Measurements from ENCODE around the gene ITPK1. TPM values are rescaled to one million over a fixed set of nuclear protein-coding genes. Genes with fewer than 3 reads are reported as not detected.

Gene ITPK1
- total and polyA plus RNA-seq, 2 experiments from 2014 or later, result 18.7 to 35.0 TPM

GRCh38 chr14:93005135-93005813 is 110.5 kb downstream of the ITPK1 start:
- H3K9me3 ChIP-seq (ENCODE audit: low read depth), result no peaks in the 10 kb centered on the region
- H3K79me2 ChIP-seq (ENCODE audit: insufficient read depth), result no peaks in the 10 kb centered on the region
- no peak overlapping the region for H2AFZ ChIP-seq
- DNase-seq, result no peak
- no peaks in the 10 kb centered on the region for H4K20me1 ChIP-seq (ENCODE audit: insufficient read depth)
- no peak for TF ChIP-seq EZH2phosphoT487 (IDR thresholded peaks at IDR 0.05; ENCODE audit: insufficient read depth, low read depth)
- no peak for TF ChIP-seq EZH2 (IDR thresholded peaks at IDR 0.05; ENCODE audit: insufficient read depth, poor library complexity, severe bottlenecking)
- no peaks in the 10 kb centered on the region for H3K27me3 ChIP-seq (replicated peaks; ENCODE audit: insufficient read depth)
- WGBS, 2 experiments (ENCODE audit: low coverage in 1 of 2, low lambda C conversion rate in 2 of 2, missing lambda C conversion rate in 2 of 2), result 93 to 96% methylated on average over 7 of the region's 7 CpGs
- no peaks in the 10 kb centered on the region for H3K9me2 ChIP-seq (ENCODE audit: insufficient read depth)
- H3K36me3 ChIP-seq (ENCODE audit: low read depth), result no peaks in the 10 kb centered on the region
- H3K4me3 ChIP-seq, result no peak overlapping the region
- in situ Hi-C loops (cut with MboI), result no loop called here
- H3K4me1 ChIP-seq (ENCODE audit: insufficient read depth), result peaks cover 35% of the 10 kb centered on the region
- no peak overlapping the region for H3K4me2 ChIP-seq (ENCODE audit: unreplicated experiment)
- H3K27ac ChIP-seq, result no peak overlapping the region
- H3K9ac ChIP-seq, result no peak overlapping the region
- peaks cover 14% of the 10 kb centered on the region; the same call in 1 of the 2 replicates for H3F3A ChIP-seq (ENCODE audit: insufficient read depth)

- Histone ChIP-seq H3F3A (ENCODE audit: insufficient read depth) (peaks cover 14% of the 10 kb centered on the region; the same call in 1 of the 2 replicates), H2AFZ (no peak overlapping the region), H3K36me3 (ENCODE audit: low read depth) (no peaks in the 10 kb centered on the region), H3K4me1 (ENCODE audit: insufficient read depth) (peaks cover 33% of the 10 kb centered on the region), H3K9me3 (ENCODE audit: low read depth) (no peaks in the 10 kb centered on the region), H3K9ac (no peak overlapping the region), H4K20me1 (ENCODE audit: insufficient read depth) (no peaks in the 10 kb centered on the region), H3K4me2 (ENCODE audit: unreplicated experiment) (no peak overlapping the region), H3K4me3 (no peak overlapping the region), H3K79me2 (ENCODE audit: insufficient read depth) (no peaks in the 10 kb centered on the region), H3K27ac (no peak overlapping the region), H3K27me3 (replicated peaks; ENCODE audit: insufficient read depth) (no peaks in the 10 kb centered on the region), H3K9me2 (ENCODE audit: insufficient read depth) (no peaks in the 10 kb centered on the region)
- no peak for DNase-seq
- WGBS, 2 experiments (ENCODE audit: low coverage in 1 of 2, low lambda C conversion rate in 2 of 2, missing lambda C conversion rate in 2 of 2), result 87 to 91% methylated on average over 7 of the region's 7 CpGs
- in situ Hi-C loops (cut with MboI), result no loop called here
- TF ChIP-seq EZH2 (IDR thresholded peaks at IDR 0.05; ENCODE audit: insufficient read depth, poor library complexity, severe bottlenecking), result no peak
- TF ChIP-seq EZH2phosphoT487 (IDR thresholded peaks at IDR 0.05; ENCODE audit: insufficient read depth, low read depth), result no peak
Observed at GRCh38 chr14:93004699-93005082, 111.0 kb downstream of the ITPK1 start.

GRCh38 chr14:93003945-93004698 is 111.6 kb downstream of the ITPK1 start:
- TF ChIP-seq EZH2phosphoT487 (IDR thresholded peaks at IDR 0.05; ENCODE audit: insufficient read depth, low read depth) (no peak), EZH2 (IDR thresholded peaks at IDR 0.05; ENCODE audit: insufficient read depth, poor library complexity, severe bottlenecking) (no peak)
- H3K36me3 ChIP-seq (ENCODE audit: low read depth), result no peaks in the 10 kb centered on the region
- in situ Hi-C loops (cut with MboI), result no loop called here
- no peak for DNase-seq
- no peak overlapping the region for H3K27ac ChIP-seq
- H3K4me3 ChIP-seq, result no peak overlapping the region
- H3K9ac ChIP-seq, result no peak overlapping the region
- H3K27me3 ChIP-seq (replicated peaks; ENCODE audit: insufficient read depth), result no peaks in the 10 kb centered on the region
- H3K79me2 ChIP-seq (ENCODE audit: insufficient read depth), result no peaks in the 10 kb centered on the region
- peaks cover 14% of the 10 kb centered on the region; the same call in 1 of the 2 replicates for H3F3A ChIP-seq (ENCODE audit: insufficient read depth)
- H3K9me2 ChIP-seq (ENCODE audit: insufficient read depth), result no peaks in the 10 kb centered on the region
- no peaks in the 10 kb centered on the region for H4K20me1 ChIP-seq (ENCODE audit: insufficient read depth)
- no peaks in the 10 kb centered on the region for H3K9me3 ChIP-seq (ENCODE audit: low read depth)
- no peak overlapping the region for H3K4me2 ChIP-seq (ENCODE audit: unreplicated experiment)
- WGBS, 2 experiments (ENCODE audit: low coverage in 1 of 2, low lambda C conversion rate in 2 of 2, missing lambda C conversion rate in 2 of 2), result 94 to 96% methylated on average over 18 of the region's 18 CpGs
- no peak overlapping the region for H2AFZ ChIP-seq
- H3K4me1 ChIP-seq (ENCODE audit: insufficient read depth), result peaks cover 27% of the 10 kb centered on the region

- Histone ChIP-seq H3K79me2 (ENCODE audit: insufficient read depth) (no peaks in the 10 kb centered on the region), H3F3A (ENCODE audit: insufficient read depth) (peaks cover 5% of the 10 kb centered on the region; the same call in 1 of the 2 replicates), H3K4me1 (ENCODE audit: insufficient read depth) (peaks cover 18% of the 10 kb centered on the region), H3K27ac (no peak overlapping the region), H3K4me2 (ENCODE audit: unreplicated experiment) (no peak overlapping the region), H3K9ac (no peak overlapping the region), H3K36me3 (ENCODE audit: low read depth) (no peaks in the 10 kb centered on the region), H3K27me3 (replicated peaks; ENCODE audit: insufficient read depth) (no peaks in the 10 kb centered on the region), H4K20me1 (ENCODE audit: insufficient read depth) (no peaks in the 10 kb centered on the region), H2AFZ (no peak overlapping the region), H3K9me3 (ENCODE audit: low read depth) (no peaks in the 10 kb centered on the region), H3K4me3 (no peak overlapping the region), H3K9me2 (ENCODE audit: insufficient read depth) (no peaks in the 10 kb centered on the region)
- in situ Hi-C loops (cut with MboI), result no loop called here
- TF ChIP-seq EZH2phosphoT487 (IDR thresholded peaks at IDR 0.05; ENCODE audit: insufficient read depth, low read depth) (no peak), EZH2 (IDR thresholded peaks at IDR 0.05; ENCODE audit: insufficient read depth, poor library complexity, severe bottlenecking) (no peak)
- WGBS, 2 experiments (ENCODE audit: low coverage in 1 of 2, low lambda C conversion rate in 2 of 2, missing lambda C conversion rate in 2 of 2), result 93 to 96% methylated on average over 5 of the region's 5 CpGs
- DNase-seq, result no peak
Observed at GRCh38 chr14:93002851-93003298, 112.8 kb downstream of the ITPK1 start.

Data from GM23248 (cell line).